Activated T-helper 2 cell treated with anti-CD3 and anti-CD28 coated beads, Interferon-gamma antibody, Interleukin-2, Interleukin-4, amounts not matched to agents 10 μg/mL and 5 μg/mL and 100 μg/mL, durations not matched to agents 14 hours and 24 hours and 36 hours (primary cell): ENCODE measurements around the gene GPSM1. TPM values are rescaled to one million over a fixed set of nuclear protein-coding genes. Genes with fewer than 3 reads are reported as not detected.

Experiments used
- DNase-seq: peaks from one replicate; pipeline ENCODE4 v3.0.0; 2021; ENCODE audit warnings: low spot score
- H3K27ac Mint-ChIP-seq: one replicate; pipeline ENCODE4 v1.8.0; 2021; ENCODE audit warnings: mixed read lengths
- H3K27me3 Mint-ChIP-seq: one replicate; pipeline ENCODE4 v1.8.0; 2021; ENCODE audit warnings: low read depth, mixed read lengths
- H3K36me3 Mint-ChIP-seq: one replicate; pipeline ENCODE4 v1.8.0; 2021; ENCODE audit warnings: low read depth, mixed read lengths
- H3K4me1 Mint-ChIP-seq: one replicate; pipeline ENCODE4 v1.8.0; 2021; ENCODE audit warnings: low read depth, mixed read lengths
- H3K4me3 Mint-ChIP-seq: one replicate; pipeline ENCODE4 v1.8.0; 2021; ENCODE audit warnings: low read depth, mild to moderate bottlenecking, moderate library complexity, mixed read lengths
- H3K9me3 Mint-ChIP-seq: one replicate; pipeline ENCODE4 v1.8.0; 2021; ENCODE audit warnings: mixed read lengths
- intact Hi-C: fragments of 100-400 bp; cut with micrococcal nuclease; formaldehyde crosslinking; loops from one replicate; pipeline ENCODE4 v1.15.1; 2023
- total RNA-seq: library from RNA; stranded (reverse); gene quantifications from 2 replicates; pipeline ENCODE4 v1.2.3, GENCODE V29; 2022

The GPSM1 gene
- total RNA-seq, 1 donor from 2014 or later, result 25.8 TPM

DNA sequence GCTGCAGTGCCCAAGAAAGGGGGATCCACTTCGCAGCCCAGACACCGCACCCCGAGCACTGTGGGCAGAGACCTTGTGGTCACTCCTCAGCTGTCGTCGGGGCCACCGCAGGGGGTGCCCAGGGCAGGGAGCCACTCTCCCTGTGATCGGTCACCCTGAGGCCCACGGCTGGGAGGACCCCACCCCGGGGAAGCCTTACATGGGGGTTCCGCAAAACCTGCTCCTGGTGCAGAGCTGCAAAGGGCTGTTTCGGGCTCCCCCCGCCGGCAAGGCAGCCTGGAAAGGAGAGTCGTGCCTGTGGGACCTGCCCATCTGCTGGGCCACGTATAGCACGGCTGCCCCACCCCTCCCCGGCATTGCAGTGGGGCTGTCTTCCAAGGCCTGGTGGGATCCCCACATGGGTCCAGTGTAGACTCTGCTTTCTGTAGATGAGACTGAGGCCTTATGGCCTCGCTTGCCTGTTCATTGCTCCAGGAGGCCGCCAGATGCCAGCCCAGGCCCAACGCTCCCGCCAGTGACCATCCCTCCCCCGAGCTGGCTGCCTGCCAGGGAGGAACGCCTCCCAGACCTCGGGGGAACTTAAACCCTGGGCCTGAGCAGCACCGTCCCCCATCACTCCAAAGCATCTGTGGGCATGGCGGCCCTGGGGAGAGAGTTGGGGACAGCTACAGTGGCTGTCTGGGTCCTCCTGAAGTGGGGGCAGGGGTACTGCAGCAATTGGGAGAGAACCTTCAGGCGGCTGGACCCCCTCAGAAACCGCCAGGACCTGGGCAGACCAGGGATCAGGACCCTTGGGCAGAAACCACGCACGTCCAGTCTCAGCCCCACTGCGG is 37.8 kb downstream of the GPSM1 start:
- intact Hi-C loops, result no loop called here
- H3K4me3 Mint-ChIP-seq, result peak overlapping the region; percentile 37

DNA sequence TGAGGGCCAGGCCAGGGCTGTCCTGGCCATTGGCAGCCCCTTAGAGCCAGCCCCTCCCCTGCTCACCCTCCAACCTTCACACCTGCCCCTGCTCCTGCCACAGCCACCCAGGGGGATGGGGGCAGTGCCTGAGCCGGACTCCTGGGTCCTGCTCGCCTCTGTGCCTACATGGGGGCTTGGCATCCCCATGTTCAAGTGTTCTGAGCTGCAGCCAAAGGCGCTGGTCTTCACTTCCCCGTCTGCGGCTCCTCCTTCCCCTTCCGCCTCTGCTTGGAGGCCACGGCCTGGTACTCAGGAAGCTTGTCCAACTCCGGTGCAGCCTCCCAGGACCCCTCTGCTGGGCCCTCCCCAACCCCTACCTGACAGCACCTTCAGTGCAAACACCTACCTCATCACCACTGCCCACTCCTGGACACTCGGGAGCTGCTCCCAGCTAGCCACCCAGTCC is 38.5 kb downstream of the GPSM1 start:
- no peak overlapping the region for H3K27ac Mint-ChIP-seq
- no peak for DNase-seq
- no peaks in the 10 kb centered on the region for H3K4me1 Mint-ChIP-seq
- no peak overlapping the region for H3K4me3 Mint-ChIP-seq
- no peaks in the 10 kb centered on the region for H3K9me3 Mint-ChIP-seq
- intact Hi-C loops, result no loop called here
- H3K27me3 Mint-ChIP-seq, result no peaks in the 10 kb centered on the region
- H3K36me3 Mint-ChIP-seq, result peaks cover 9% of the 10 kb centered on the region

More for the DNA sequence above, 37.8 kb downstream of the GPSM1 start:
- DNase-seq, result no peak
- no peaks in the 10 kb centered on the region for H3K9me3 Mint-ChIP-seq
- H3K4me1 Mint-ChIP-seq, result no peaks in the 10 kb centered on the region
- peaks cover 9% of the 10 kb centered on the region for H3K36me3 Mint-ChIP-seq
- no peak overlapping the region for H3K27ac Mint-ChIP-seq
- H3K27me3 Mint-ChIP-seq, result no peaks in the 10 kb centered on the region

DNA sequence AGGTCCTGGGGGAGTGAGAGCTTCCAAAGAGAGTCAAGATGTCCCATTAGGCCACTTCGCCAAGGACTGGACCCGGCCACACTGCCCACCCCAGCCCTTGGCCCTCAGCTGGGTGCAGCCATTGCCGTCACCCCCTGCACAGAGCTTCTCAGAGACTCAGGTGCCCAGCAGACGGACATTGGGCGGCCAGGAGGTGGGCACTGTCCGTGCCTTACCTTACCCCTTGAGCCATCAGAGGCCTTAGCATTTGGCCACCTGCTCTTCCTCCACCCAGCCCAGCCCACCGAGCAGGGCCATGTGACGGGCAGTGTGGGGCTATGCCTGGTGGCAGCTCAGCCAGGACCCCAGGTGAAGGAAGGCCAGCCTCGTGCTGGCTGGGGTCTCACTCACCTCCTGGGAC is 39.5 kb downstream of the GPSM1 start:
- intact Hi-C loops, result no loop called here
- Mint-ChIP-seq H3K4me3 (no peak overlapping the region), H3K27ac (no peak overlapping the region), H3K9me3 (no peaks in the 10 kb centered on the region), H3K27me3 (no peaks in the 10 kb centered on the region), H3K4me1 (no peaks in the 10 kb centered on the region), H3K36me3 (peaks cover 9% of the 10 kb centered on the region)
- no peak for DNase-seq

DNA sequence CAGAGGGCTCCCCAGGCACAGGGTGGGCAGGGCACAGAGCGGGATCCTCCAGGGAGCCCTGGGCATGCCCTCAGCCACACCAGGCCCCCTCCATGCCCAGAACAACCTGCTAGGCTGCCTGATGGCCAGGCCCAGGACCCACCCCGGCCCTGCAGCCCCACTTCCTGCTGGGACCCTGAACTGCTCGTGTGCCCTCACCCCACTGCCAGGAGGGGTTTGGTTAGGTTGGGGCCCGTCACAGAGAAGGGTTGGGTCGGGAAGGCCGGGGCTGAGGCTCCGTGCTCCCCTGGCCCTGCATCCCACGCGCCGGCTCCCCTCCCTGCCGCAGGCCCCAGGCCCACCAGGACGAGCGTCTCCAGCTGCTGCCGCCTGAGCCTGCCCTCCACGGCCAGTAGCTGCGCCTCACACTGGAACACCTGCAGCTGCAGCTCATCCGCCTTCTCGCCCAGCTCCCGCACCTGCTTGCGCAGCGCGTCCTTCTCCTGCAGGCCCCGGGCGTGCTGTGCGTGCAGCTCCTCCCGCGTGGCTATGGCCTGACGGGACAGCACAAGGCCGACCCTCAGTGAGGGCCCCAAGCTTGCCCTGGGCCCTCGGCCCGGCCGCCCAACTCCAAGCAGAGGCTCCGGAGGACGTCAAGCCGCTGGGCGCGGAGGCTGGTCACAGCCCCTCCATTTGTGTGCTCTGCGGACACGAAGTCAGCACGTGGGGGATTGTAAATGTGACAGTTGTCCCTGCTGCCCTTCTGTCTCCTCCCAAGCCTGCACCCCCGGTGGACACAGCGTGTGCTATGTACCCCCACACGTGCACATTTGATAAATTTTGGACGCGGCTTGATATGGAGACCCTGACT is 40.2 kb downstream of the GPSM1 start:
- Mint-ChIP-seq H3K4me1 (no peaks in the 10 kb centered on the region), H3K27ac (no peak overlapping the region), H3K9me3 (no peaks in the 10 kb centered on the region), H3K27me3 (no peaks in the 10 kb centered on the region), H3K4me3 (no peak overlapping the region), H3K36me3 (peaks cover 9% of the 10 kb centered on the region)
- intact Hi-C loops, result no loop called here
- no peak for DNase-seq

DNA sequence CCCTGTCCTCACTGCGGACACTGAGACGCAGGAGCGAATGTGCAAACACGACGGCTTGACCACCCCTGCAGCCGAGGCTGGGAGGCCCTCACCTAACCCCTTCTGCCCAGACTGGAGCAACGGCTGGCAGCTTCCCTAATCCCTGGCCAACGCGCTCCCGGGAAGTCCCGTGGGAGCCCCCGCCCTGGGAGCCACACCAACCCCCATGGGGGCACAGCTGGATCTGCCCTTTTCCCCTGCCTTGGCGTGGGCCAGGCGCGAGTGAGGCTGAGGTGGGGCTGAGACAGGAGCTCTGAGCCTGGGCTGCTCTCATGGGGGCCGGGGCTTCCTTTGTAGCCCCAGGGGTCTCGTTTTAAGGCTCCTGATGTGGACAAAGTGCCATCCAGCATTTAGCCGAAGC is 40.9 kb downstream of the GPSM1 start:
- Mint-ChIP-seq H3K27ac (no peak overlapping the region), H3K4me1 (no peaks in the 10 kb centered on the region), H3K9me3 (no peaks in the 10 kb centered on the region), H3K27me3 (no peaks in the 10 kb centered on the region), H3K36me3 (peaks cover 6% of the 10 kb centered on the region), H3K4me3 (no peak overlapping the region)
- no peak for DNase-seq
- intact Hi-C loops, result no loop called here

DNA sequence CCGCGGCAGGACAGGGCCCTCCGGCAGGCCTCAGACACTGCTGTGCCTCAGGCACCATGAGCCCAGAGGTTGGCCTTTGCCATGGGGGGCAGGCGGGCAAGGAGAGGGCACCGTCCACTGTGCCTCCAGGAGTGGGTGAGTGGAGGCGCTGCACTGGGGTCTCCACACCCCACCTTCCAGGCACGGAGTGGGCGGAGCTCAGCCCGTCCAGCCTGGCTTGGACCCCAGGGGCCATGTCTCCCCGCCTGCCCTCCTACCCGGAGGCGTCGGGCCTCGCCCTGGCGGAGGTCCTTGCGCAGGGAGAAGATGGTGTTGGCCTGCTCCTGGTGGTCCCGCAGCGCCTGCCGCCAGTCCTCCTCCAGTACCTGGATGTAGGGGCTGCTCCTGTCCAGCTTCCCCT is 42.7 kb downstream of the GPSM1 start:
- Mint-ChIP-seq H3K36me3 (peaks cover 10% of the 10 kb centered on the region), H3K27me3 (no peaks in the 10 kb centered on the region), H3K4me1 (no peaks in the 10 kb centered on the region), H3K4me3 (no peak overlapping the region), H3K9me3 (no peaks in the 10 kb centered on the region), H3K27ac (no peak overlapping the region)
- intact Hi-C loops, result no loop called here
- DNase-seq, result no peak

DNA sequence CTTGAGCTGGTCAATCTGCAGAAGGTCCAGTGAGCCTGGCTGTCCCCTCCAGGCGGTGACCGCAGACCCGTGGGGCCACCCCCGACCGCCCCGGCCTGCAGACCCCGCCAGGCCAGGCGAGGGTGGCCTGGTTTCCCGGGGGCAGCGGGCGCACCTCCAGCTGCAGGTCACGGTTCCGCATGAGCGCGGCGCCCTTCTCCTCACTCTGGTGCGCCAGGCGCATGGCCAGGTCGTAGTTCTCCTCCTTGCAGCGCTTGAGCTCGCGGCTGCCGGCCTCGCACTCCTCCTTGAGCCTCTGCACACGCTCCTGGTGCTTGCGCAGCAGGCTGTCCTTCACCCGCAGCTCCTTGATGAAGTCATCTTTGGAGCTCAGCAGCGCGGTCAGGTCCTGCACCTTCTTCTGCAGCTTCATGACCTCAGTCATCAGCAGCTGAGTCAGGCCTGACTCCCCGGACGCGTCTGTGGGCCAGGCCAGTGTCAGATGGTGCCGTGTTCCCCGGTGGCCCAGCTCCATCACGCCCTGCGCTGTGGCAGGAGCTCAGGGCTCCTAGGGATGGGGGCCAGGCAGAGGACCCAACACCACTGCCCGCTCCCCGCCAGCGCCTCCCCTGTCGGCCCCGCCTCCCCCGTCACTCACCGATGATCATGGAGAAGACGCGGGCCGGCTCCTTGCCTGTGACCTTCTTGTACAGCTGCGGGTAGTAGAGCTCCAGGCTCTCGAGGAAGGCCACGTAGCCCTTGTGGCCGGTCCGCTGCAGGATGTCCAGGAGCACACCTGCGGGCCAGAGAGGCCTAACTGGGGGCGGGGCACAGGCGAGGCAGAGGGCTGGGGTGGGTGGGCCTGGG is 43.6 kb downstream of the GPSM1 start:
- peaks cover 7% of the 10 kb centered on the region for H3K36me3 Mint-ChIP-seq
- H3K27ac Mint-ChIP-seq, result no peak overlapping the region
- DNase-seq, result no peak
- H3K9me3 Mint-ChIP-seq, result no peaks in the 10 kb centered on the region
- H3K4me1 Mint-ChIP-seq, result no peaks in the 10 kb centered on the region
- H3K4me3 Mint-ChIP-seq, result no peak overlapping the region
- intact Hi-C loops, result no loop called here
- H3K27me3 Mint-ChIP-seq, result no peaks in the 10 kb centered on the region

DNA sequence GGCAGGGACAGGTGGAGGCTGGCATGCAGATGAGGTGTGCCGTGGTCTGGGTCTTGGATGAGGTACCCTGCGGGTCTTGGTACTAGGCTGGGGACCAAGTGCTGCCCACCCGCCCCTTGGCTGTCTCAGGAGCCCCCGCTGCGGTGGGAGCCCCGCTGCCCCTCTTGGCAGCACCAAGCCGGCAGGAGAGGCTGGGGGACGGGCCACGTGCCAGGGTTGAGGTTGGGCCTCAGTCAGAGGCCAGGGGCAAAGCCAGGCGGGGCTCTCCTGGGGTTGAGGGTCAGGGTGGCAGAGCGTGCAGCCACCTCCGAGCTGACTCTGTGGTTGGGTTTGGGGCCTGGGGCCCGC is 44.2 kb downstream of the GPSM1 start:
- peaks cover 7% of the 10 kb centered on the region for H3K36me3 Mint-ChIP-seq
- intact Hi-C loops, result no loop called here
- no peaks in the 10 kb centered on the region for H3K27me3 Mint-ChIP-seq
- H3K9me3 Mint-ChIP-seq, result no peaks in the 10 kb centered on the region
- H3K4me1 Mint-ChIP-seq, result no peaks in the 10 kb centered on the region
- H3K27ac Mint-ChIP-seq, result no peak overlapping the region
- DNase-seq, result no peak
- H3K4me3 Mint-ChIP-seq, result no peak overlapping the region

DNA sequence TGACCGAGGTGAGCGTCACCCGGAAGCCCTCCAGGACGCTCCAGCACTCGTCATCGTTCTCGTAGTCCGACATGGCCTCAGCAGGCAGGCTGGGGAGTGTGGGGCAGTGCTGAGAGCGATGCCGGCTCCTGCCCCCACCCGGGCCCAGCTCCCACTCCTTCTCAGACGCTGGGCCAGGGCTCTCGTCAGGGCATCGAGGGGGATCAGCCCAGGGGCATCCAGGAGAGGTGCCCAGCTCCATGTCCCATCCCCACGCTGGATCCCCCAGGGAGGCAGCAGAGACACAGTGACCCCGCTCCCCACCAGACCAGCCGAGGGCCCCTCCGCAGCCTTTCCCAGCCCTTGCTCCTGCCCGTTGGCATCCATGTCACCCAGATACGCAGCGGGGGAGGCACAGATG is 44.7 kb downstream of the GPSM1 start:
- intact Hi-C loops, result no loop called here
- H3K4me3 Mint-ChIP-seq, result no peak overlapping the region
- H3K9me3 Mint-ChIP-seq, result no peaks in the 10 kb centered on the region
- no peaks in the 10 kb centered on the region for H3K4me1 Mint-ChIP-seq
- H3K27ac Mint-ChIP-seq, result no peak overlapping the region
- peaks cover 7% of the 10 kb centered on the region for H3K36me3 Mint-ChIP-seq
- DNase-seq, result no peak
- no peaks in the 10 kb centered on the region for H3K27me3 Mint-ChIP-seq

DNA sequence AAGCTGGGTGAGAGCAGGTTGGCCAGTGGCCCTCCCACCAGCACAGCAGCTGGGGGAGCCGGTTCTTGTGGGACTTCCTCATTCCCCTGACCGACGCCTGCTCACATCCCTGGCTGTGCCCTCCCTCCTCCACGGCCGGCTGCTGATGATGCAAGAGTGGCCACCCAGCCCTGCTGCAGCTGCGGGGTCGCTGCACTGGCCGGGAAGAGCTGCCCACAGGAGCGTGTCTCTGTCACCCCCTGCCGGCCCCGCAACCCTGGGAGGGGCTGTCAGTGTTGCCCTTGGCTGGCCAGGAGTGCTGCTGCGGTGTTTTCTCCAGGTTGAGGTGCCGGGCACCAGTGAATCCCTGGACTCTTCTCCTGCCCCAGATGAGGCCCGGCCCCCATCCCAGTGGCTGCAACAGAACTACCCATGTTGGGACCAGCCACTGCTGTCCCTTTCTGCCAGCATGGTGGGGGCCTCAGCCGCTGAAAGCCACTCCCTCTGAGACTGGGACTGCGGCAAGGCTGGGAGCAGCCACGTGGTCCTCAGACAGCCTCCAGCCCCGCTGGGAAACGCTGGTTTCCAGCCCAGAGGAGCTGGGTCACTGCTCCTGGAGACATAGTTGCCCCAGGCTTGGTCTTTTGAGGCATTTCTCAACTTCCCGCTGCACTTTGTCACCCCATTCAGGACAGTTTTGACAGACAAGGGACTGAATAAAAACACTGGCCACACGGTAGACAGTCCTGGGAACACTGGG is 45.4 kb downstream of the GPSM1 start:
- Mint-ChIP-seq H3K36me3 (peaks cover 7% of the 10 kb centered on the region), H3K4me3 (peak overlapping the region; percentile 77), H3K27ac (peak overlapping the region; percentile 17), H3K27me3 (no peaks in the 10 kb centered on the region), H3K4me1 (no peaks in the 10 kb centered on the region), H3K9me3 (no peaks in the 10 kb centered on the region)
- no peak for DNase-seq
- intact Hi-C loops, result no loop called here

DNA sequence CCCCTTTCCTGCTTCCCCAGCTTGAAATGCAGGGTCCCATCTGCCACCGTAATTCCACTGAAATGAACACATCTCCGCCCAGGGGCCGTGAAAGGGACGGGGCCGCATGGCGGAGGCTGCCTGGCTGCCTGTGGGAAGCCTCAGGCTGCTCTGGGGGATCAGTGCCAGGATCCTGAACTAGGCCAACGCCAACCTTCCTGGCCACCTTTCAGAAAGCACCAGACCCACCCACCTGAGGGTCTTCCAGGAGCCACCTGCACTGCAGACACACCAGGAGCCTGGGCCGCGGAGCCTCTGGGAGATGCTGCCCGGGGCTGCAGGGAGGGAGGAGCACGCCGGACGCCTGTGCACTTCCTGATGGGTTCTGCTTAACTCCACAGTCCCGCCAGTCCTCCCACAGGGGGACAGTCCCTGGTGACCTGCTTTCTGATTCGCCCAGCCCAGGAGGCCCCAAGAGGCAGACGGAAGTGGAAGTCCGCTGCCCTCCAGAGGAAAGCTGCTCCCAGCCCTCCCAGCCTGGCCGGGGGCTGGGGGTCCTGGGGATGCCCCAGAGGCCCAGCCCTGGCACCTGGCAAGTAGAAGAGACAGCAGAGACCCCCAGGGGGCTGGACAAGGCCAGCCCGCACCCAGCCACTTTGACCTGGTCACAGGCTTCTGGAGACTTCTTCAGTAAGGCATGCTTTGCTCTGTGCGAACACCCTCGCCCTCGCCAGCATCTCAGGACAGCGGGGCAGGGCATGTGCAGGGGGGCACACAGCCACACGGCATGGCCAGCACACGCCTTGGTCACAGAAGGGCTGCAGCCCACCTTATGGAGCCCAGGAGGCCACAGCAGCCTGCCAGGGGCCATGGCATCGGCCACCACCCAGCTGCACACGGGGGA is 46.2 kb downstream of the GPSM1 start, which contains the start of gene CARD9:
Gene CARD9 (minus strand): TSS at position 370 of the 883 bp plus-strand sequence. CDS start 1,591 bp downstream, outside the sequence.
- H3K36me3 Mint-ChIP-seq, result peaks cover 7% of the 10 kb centered on the region
- H3K4me3 Mint-ChIP-seq, result peak within 1 kb of the TSS; percentile 77
- peak within 1 kb of the TSS; percentile 55 for H3K27ac Mint-ChIP-seq
- intact Hi-C loops, result no loop called here
- no peaks in the 10 kb centered on the region for H3K4me1 Mint-ChIP-seq
- no peaks in the 10 kb centered on the region for H3K9me3 Mint-ChIP-seq
- no peaks in the 10 kb centered on the region for H3K27me3 Mint-ChIP-seq
- no peak for DNase-seq
